GM21737 (cell line): Measurements from ENCODE around the gene FAF2.
"Not testable (repeated sequence)": the region's sequence is repeated elsewhere in the genome, so short reads cannot be mapped to it uniquely, and the experiment has no call there.

Source experiments
- ATAC-seq: cut with Tn5 transposase; IDR thresholded peaks from one replicate; pipeline ENCODE4 v1.9.1; 2021; ENCODE audit warnings: mild to moderate bottlenecking, moderate library complexity; ENCODE audit not compliant: unreplicated experiment

Gene FAF2

DNA sequence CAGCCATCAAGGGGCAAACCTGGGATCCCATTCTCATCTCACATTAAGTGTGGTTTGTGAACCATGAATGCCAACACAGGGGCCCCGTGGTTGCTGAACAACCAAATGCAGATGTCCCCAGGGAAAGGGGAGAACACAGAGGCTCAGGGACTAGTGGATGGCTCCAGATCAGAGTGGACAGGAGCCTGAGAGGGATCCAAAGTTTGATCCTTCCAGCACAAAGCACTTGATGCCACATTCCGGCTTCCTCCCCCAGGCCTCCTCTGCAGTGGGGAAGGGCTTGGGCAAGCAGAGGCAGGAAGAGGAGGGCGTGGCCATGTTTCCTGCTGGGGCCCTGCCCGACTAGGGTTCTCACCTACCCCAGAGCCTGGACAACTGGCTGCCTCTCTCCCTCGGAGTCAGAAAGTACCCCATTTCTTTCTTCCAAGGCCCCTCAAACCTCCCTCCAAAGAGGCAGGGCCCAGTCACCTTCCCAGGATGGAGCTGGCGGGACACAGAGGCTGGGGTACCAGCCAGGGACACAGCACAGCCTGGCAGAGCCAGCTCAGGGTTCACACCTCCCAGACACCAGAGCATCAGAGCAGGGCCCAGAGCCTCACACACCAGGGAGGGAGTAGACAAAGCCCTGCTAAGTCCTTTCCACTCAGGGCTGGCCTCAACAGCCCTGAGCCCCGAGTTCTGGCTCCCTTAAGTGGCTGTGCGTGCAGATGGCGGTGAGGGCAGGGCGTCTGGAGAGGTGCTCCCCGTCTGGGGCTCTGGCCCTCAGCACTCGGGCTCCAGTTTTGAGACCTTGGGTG, 93.4 kb downstream of the FAF2 start:
- no peak for ATAC-seq

DNA sequence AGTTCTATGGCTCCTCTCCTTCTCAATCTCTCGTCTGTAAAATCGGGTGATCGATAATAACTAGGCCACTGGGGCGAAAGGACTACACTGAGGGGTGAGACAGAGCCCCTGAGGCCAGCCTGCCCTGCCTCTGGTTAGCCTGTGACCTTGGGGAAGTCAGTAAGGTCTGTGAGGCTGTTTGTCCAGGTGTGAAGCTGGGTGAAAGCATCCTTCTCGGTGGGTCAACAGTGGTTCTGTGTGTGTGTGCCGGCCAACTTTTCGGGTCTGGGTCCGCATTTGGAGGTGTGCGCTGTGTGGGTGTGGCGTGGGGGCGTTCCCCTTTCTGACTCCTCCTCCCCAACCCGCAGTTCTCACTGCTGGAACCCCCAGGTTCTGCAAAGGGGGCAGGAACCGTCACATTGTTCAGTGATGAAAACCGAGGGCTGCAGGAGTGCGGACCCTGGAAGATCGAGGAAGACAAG, 94.0 kb downstream of the FAF2 start:
- no peak for ATAC-seq

DNA sequence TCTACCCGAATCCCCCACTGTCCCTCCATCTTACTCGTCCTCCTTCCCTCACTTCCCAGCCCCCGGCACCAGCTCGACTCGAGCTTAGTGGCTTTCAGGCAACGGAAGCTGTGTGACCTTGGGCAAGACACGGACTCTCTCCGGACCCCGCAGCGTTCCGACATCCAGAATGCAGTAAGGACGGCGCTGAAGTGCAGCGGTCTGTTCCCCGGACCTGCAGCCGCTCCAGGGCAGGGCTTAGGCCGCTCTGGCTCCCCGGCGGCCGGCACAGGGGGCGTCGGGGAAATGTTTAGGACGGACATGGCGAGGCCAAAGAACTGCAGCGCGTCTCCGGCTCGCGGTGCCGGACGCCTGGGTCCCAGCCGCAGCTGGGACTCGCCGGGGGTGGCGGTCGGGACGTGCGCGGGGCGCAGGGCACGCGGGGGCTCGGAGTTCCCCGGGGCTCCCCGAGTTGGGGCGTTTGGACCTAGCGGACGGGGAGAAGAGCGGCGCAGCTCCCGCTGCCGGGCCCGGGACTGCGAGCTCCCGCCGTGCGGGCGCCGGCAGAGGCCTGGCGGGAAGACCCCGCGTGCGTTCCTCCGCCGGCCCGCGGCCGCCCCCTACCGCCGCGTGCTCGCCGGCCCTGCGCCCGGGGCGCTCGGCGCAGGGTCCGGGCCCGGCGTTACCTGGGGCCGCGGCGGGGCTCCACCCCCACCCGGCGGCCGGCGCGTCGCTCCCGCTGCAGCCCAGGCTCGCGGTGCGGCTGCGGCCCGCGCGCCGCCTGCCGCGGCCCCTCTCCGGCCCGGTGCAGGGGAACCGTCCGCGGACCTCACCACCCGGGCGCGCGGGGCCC, 94.6 kb downstream of the FAF2 start:
- peak; percentile 44 for ATAC-seq

DNA sequence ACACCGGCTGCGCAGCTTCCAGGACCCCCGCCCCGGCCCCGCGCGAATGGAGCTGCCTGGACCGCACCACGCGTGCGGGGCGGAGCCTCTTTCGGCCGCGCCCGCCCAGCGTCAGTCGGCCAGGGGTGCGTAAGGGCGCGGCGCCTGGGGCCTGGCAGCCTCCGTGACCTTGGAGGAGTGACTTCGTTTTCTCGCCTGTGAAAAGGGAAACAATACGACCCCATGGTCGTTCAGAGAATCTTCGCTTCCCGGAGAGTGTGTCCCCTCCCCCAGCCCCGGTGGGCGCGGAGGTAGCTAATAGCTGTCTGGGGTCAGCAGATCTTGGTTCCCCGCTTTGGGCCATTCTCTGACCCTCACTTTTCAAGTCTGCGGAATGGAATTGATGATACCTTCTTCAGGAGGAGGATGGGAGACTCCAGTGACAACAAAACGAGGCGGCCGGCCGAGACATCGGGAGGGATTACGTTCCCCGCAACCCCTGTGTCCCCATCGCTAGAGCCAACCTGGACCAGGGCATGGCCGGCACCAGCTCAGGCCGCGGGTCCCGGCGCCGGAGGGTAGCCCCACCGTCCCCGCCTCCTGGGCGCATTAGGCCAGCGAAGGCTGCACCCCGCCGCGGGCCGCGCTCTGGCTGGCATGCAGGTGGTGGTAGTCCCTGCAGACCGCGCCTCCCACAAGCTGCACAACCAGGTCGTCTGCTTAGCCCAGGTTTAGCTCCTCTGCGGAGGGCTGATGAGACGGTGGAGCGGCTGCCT, 95.4 kb downstream of the FAF2 start:
- ATAC-seq, result peak; percentile 45

DNA sequence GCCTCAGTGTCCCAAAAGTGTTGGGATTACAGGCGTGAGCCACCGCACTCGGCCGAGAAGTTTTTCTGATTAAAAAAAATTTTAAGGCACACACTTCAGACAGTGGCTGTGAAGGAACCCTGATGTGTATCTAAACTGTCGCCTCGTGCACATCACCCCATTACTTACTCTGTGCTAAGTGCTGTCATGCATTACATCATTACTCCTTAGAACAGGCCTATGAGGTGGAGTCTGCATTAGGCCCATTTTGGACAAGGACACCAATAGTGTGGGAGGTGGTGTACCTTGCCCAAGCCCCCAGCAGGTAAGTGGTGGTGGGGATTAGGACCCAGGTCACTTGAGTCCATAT, 97.2 kb downstream of the FAF2 start:
- ATAC-seq, result no peak

DNA sequence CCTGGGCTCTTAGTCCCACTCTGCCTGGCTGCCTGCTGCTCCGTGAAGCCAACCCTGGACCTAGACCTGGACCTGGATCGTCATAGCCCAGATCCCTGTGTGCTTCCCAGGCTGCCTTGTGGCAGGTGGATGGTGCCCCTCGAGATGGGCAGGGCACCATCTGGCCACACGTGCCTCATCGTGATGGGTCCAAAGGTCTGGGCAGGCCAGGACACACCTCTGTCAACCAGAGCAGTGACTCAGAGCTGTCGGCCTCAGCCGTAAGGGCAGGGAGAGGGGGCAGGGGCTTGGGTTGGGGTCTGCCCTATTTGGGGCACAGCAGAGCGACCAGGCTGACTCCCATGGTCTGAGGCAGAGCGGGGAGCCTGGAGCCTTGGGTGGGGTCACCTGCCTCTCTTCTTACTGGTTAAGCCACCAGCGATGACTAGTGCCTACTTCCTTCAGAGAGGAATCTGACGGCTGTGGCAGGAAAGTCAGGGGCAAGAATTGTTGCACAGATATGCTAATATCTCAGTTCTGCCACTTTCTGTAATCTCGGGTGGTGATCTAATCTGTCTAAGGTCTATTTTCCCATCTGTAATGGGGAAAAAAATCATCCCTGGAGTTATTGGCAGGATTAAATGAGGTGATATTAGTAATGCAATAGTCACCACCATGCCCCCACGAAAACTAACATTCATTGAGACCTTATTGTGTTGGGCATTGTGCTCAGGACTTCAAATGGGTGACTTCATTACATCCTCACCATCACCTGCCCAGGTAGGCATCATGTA, 97.7 kb downstream of the FAF2 start:
- no peak for ATAC-seq

DNA sequence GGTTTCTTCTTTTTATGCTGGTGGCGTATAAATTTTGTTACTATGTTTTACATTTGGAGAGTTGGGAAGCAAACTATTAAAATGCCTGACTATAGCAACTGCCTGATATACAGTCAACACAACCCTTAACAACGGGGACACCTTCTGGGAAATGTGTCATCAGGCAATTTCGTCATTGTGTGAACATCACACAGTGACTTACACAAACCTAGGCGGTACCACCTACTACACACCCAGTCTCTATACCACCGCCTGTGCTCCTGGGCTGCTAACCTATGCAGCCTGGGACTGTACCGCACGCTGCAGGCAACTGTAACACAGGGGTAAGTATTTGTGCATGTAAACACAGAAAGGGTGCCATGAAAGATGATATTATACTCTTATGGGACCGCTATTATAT, 99.6 kb downstream of the FAF2 start:
- ATAC-seq, result no peak

DNA sequence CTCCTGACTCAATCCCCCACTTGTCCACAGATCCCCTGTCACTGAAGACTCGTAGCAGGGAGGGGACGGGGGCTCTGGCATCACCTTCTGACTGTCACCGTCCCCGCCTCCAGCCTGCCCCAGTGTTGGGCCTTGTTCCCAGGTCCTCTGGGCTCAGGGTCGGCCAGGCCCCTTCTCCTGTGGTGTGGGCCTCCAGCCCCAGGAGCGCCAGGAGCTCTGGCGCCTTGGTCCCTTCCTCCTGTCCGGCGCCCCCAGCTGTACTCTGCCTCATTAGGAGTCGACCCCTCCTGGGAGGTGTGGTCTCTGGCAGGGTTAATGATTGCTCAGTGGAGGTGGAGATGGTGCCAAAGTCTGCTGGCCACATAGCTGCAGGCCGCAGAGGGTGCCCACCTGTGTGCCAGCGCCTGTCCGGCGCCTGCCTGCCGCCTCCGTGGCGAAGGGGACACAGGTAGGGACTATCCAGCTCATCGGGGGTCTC, 100.8 kb downstream of the FAF2 start, which contains the start of gene CDHR2:
CDHR2 (plus strand) TSS at position 376 of the 478 bp plus-strand sequence. CDS start 16,011 bp downstream, outside the sequence.
- ATAC-seq, result no peak

DNA sequence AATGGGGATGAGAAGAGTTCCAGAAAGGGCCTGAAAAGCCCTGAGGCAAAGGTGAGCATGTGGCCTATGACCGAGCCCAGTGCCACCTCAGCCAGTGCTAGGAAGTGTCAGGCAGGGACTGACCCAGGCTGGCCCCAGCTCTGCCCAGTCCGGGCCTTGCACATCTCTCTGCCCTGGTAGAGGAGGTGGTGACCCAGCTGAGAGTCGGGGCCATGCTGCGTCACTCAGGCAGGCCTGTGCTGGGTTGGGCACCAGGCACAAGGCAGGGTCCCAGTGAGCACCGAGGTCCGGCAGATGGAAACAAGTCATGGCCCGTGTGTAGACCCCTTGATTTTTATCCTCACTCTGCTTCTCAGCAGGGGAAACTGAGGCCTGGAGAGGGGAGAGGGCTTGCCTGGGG, 101.7 kb downstream of the FAF2 start:
- no peak for ATAC-seq

DNA sequence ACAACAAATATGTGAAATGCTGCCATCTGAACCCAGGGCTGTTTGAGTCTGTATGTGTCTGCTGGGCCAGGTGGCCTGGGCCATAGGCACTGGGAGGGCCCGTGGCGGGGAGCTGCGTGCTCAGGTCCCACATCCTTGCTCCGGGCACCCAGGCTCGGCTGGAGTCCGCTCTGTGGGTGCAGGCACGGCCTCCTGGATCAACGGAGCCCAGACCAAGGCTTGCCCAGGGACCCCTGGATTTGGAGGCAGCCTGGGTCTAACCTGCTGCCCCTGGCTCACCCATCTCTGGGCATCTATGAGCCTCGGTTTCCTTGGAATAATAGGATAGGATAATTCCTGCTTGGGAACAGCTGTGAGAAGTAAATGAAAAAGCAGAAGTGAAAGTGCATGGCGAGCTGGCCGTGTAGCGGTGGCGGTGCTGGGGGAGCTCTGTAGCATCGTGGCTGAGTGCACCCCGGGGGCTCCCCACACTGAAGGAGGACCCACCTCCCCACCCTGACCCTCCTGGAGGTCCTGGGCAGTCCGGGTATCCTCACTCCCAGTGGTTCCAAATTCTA, 102.2 kb downstream of the FAF2 start:
- no peak for ATAC-seq

DNA sequence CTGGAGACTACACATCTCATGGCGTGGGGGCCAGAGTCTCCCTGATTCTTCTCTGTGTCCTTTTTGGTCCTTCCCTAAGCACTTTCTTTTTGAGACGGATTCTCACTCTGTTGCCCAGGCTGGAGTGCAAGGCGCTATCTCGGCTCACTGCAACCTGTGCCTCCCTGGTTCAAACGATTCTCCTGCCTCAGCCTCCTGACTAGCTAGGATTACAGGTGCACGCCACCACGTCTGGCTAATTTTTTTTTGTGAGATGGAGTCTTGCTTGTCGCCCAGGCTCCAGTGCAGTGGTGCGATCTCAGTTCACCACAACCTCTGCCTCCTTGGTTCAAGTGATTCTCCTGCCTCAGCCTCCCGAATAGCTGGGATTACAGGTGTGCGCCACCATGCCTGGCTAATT, 102.8 kb downstream of the FAF2 start:
- not testable (repeated sequence) for ATAC-seq

DNA sequence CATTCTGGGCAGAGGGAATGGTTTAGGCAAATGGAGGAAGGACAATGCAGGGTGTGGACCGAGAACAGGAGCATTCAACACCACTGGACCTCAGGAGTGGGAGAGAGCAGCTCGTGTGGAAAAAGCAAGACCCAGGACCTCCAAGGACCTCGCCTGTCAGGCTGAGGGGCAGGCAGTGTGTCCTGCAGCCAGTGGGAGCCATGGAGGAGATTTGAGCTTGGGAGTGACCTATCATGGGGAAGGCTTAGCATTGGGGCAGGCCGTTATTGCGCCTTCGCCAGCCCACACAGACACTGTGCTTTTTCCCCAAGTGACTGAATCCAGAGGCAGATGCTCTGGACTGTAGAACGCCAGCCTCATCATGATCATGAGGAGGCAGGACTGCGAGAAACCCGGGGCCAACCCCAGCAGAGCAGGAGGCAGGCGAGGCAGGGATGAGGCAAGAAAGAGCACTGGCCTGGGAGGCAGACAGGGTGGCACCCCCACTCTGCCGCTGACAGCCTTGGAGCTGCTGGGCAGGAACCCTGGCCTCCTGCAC, 104.2 kb downstream of the FAF2 start:
- no peak for ATAC-seq

DNA sequence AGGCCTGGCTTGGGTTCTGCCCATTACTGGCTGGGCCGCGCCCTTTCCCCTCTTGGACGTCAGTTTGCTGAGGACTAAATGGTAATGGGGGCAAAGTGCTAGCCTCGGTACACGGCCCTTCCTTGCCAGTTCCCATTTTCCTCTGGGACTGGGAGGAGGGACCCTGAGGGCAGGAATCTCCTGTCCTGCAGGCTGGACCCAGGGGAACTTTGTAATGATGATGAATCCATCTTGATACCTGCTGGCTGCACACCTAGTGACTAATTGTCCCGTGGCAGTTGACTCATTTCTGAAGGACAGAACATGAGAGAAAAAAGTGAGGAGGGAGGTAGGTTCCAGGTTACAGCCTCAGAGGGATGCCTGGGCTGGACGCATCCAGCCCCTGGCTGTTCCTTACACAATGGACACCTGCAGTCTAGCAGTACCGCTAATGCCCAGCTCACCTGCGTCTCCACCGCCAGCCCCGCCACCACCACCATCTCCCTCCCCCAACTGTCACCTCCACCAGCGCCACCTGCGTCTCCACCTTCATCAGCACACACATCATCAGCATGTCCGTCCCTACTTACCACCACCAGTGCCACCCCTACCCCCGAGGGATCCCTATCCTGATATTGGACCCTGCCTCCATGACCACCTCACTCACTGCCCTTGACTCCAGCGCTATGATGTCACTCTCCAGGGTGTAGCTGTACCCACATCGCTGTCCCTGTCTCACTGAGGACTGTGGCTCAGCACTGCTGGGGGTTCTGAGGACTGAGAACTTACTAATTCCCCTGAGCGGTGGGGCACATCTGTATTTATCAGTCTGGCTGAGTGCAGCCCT, 105.3 kb downstream of the FAF2 start:
- ATAC-seq, result no peak

DNA sequence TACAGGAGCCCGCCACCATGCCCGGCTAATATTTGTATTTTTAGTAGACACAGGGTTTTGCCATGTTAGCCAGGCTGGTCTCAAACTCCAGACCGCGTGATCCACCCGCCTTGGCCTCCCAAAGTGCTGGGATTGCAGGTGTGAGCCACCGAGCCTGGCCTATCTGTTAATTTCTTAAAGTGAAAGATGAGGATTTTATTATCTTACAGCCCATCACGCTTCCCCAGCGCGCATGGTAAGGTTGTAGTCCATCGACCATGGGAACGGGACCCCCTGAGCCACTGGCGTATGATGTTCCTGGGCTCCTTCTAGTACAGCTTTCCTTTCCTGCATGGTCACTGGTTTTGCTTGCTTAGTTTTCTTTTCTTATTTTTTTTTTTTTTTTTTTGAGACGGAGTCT, 109.7 kb downstream of the FAF2 start:
- ATAC-seq, result no peak
